ENCODE measurements around the gene SORCS2.

GRCh38 chr4:7726665-7727413, 534.5 kb downstream of the SORCS2 start:
- TF ChIP-seq EZH2 (IDR thresholded peaks at IDR 0.05; ENCODE audit: borderline replicate concordance, low read length) = no peak
- TF ChIP-seq, protein P1, sequence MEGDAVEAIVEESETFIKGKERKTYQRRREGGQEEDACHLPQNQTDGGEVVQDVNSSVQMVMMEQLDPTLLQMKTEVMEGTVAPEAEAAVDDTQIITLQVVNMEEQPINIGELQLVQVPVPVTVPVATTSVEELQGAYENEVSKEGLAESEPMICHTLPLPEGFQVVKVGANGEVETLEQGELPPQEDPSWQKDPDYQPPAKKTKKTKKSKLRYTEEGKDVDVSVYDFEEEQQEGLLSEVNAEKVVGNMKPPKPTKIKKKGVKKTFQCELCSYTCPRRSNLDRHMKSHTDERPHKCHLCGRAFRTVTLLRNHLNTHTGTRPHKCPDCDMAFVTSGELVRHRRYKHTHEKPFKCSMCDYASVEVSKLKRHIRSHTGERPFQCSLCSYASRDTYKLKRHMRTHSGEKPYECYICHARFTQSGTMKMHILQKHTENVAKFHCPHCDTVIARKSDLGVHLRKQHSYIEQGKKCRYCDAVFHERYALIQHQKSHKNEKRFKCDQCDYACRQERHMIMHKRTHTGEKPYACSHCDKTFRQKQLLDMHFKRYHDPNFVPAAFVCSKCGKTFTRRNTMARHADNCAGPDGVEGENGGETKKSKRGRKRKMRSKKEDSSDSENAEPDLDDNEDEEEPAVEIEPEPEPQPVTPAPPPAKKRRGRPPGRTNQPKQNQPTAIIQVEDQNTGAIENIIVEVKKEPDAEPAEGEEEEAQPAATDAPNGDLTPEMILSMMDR (IDR thresholded peaks at IDR 0.05; ENCODE audit: low read length) = no peak

Data from OCI-LY1 (cell line).